Activated CD4-positive, alpha-beta T cell treated with anti-CD3 and anti-CD28 coated beads, Interleukin-10, Interleukin-2, amounts not matched to agents 100 ng/mL and 50 ng/mL, durations not matched to agents 16 hours and 8 hours (primary cell): Measurements from ENCODE around the gene GPX5.
"Not testable (repeated sequence)": the region's sequence is repeated elsewhere in the genome, so short reads cannot be mapped to it uniquely, and the experiment has no call there.

ENCODE experiments used
- DNase-seq: peaks from one replicate; pipeline ENCODE4 v3.0.0-alpha.2; 2020

GPX5 gene

GRCh38 chr6:28515676-28516075, 10.0 kb upstream of the GPX5 start, which contains the start of gene GPX6:
Gene GPX6, minus strand, starts transcription at chr6:28515793. Its CDS starts 50 bp downstream, at chr6:28515743.
- DNase-seq, result no peak

DNA sequence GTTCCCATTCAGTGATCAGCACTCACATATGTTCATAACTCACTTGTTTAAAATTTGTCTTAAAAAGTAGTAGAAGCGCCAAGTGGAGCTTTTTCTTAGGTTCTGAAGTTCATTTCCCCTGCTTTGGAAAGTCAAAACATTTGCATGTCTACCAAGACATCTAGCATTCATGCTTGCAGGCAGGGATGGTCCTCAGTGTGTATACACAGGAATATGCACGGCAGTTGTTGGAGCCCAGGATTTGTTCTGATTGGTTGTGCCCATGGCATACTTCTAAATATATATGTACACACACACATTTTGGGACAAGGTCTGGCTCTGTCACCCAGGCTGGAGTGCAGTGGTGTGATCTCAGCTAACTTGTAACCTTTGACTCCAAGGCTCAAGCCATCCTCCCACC, 7.7 kb upstream of the GPX5 start:
- DNase-seq, result no peak

DNA sequence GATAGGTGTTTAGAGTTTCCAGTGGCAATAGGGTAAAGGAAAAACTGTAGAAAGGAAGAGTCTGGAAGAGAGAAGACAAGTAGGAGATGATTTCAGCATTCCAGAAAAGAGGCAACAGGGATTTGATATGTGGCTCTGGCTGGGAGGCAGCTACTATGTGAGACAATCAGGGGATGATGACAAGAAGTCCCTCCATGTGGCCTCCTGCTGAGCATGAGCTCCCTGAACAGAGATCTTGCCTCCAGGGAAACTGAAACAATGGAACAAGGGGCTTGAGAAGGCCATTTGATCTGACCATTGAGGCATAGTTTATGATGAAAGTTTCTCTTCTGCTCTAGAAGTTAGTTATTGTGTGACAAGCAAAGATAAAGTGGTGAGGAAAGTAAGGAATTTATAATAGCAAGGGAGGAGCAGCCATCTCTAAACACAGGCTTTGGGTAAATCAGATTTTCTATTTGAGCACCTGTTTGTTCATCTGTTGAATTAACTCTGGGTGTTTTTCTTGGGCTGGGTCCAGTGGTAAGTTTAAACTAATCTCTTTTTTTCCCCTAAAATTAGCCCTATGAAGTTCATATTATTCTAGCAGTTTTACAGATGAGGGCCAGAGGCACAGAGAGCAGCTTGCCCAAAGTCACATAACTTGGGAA, 3.0 kb upstream of the GPX5 start:
- no peak for DNase-seq

DNA sequence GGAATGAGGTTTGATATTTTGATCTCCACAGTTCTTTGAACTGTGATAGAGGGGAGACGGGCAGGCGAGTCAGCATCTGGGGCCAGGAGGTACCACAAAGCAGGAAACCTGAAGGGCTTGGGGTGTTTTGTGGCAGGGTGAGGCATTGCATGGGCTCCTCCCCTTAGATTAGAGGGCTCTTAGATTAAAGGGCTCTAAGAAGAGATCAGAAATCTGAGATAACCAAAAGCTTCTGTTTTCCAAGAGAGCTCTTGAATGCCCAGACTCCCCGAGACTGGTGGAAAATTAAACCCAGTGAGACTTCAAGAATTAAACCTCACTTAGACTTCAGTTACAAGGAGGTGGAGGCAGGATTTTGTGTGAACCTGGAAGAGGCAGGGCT, 2.4 kb upstream of the GPX5 start:
- DNase-seq, result peak; percentile 8

GRCh38 chr6:28530777-28531176, 5.1 kb downstream of the GPX5 start:
- DNase-seq, result no peak

DNA sequence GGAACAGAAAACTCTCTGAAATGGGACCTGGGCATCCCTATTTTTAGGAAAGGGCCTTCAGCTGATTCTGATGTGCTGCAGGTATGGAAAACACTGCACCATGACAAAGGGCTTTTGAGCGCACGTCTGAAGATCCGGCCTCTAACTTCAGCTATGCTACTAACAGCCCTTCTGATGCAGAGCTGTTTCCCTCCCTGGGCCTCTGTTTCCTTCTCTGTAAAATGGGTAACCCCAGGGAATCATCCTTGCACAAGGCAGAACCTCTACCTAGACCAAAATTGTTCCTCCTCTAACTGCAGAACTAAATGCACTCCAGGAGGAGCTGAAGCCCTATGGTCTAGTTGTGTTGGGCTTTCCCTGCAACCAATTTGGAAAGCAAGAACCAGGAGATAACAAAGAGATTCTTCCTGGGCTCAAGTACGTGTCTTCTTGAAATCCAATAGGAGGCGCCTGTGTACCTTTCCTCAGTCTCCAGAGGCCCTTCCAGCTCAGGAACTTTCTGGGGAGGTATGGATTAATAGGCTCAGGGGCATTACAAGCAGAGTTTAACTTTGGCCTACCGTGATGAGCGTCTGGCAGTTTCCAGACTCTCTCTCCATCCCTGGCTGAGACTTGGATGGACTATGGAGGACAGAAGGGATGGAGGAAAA, 5.9 kb downstream of the GPX5 start:
- no peak for DNase-seq

GRCh38 chr6:28534306-28534705, 8.6 kb downstream of the GPX5 start:
- no peak for DNase-seq

DNA sequence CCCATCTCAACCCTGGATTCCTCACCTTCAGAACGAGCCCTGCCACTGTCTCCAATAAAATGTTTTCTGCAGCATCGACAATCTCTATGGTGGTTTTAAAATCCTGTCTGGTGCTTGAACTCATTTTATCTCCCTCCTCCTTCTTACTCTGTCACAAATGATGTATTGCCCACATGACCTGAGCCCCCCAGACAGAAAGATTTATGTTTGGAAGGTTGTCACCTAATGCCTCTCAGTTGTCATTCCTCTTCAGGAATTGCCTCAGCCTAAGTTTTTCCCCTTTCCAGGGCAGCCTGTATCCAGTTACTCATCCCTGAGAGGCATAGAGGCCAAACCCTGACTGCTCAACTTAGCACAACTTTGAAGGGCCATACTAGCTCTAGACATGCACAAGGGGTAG, 9.2 kb downstream of the GPX5 start:
- DNase-seq, result no peak

DNA sequence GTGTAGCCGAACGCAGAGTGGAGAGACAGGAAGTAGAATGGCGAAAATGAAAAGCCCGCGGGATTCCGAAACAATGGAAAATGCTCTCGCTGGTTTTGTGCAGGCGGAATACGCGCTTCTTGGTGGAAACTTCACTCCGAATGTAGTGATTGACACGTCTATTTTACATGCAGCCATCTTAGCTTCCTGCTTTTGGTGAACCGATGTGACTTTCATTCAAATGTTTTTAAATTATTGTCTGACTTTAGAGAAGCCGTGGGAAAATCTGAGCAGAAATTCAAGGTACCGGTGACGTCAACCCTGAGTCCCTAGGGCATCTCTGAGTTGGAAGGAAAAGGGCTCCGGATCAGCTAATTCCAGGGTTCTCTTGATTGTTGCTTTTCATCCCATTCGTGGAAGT, 11.4 kb downstream of the GPX5 start:
- DNase-seq, result peak; percentile 11

DNA sequence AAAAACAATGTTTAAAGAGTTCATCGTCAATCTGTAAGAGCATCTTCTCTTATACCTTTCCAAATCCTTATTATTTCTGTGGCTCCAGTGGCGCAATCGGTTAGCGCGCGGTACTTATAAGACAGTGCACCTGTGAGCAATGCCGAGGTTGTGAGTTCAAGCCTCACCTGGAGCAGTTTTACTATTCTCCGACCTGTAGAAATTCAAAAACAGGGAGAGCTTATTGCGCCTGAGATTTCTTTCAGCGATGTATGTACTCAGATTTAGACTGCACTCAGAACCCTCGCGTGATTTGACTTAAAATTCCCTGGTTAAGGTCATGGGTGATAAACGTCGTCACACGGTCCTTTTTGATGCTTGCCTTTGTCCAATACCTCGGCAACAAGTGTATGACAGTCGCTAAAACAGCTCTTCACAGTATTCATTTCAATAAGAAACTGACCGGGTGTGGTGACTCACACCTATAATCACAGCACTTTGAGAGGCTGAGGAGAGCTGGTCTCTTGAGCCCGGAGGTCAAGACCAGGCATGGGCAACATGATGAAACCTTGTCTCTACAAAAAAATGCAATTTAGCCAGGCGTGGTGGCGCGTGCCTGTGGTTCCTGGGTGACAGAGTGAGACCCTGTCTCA, 11.9 kb downstream of the GPX5 start:
- peak; percentile 75 for DNase-seq

GRCh38 chr6:28541996-28542395, 16.3 kb downstream of the GPX5 start:
- DNase-seq, result no peak

- peak; percentile 85 for DNase-seq
Measured at GRCh38 chr6:28542440-28543296, 17.0 kb downstream of the GPX5 start.

DNA sequence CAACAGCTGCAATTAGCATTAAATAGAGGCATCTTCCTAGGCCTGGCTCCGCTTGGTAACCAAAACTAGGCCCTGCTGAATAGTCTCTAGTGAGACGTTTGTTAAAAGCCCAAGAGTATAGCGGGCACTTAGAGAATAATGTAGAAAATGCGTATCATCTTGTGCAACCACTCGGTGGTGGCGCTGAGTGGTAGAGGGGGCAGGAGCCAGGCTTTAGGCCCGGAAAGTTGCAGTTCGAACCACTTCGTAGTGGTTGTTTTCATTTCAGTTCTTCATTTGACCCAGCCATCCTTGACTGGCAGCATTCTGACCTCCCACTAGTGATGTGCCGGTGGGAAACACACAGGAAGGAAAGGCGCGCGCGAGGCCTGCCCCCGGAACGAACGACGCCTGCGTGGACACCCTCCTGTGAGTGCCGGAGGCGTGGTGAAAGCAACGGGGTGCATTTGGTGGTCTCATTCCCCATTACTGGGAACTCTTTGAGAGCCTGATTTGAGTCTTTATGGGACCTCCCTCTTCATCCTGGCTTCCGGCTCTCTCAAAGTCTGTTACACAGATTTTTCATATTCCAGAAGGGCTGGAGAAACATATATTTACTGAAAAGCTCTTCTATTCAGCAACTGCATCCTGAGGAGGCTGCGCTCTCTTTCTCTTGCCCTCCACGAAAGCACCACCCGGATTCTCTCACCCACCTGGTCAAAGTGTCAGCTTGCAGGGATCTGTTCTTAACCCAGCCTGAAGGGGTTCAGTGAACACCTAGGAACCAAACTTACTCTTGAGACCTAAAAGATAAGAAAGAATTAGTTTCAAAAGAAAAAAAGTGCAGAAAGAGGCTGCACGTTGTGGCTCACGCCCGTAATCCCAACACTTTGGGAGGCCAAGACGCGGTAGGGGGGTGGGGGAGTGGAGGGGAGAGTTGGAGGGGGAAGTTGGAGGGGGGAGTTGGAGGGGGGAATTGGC, 18.2 kb downstream of the GPX5 start:
- DNase-seq, result peak; percentile 12

DNA sequence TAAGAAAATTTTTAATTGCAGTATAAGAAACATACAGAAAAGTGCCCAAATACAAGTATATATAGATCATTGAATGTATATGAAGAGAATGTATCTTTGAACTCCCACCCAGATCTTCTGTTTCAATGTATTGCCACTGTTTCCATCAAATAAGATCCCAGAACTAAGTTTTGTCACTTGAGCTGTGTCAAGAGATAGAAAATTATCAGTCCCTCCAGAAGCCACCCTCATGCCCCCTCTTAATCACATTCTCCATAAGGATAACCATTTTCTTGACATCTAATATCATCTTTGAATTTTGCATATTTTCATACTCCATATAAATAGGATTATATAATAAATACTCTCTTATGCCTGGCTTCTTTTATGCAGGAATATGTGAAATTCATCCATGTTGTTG, 20.3 kb downstream of the GPX5 start:
- no peak for DNase-seq

DNA sequence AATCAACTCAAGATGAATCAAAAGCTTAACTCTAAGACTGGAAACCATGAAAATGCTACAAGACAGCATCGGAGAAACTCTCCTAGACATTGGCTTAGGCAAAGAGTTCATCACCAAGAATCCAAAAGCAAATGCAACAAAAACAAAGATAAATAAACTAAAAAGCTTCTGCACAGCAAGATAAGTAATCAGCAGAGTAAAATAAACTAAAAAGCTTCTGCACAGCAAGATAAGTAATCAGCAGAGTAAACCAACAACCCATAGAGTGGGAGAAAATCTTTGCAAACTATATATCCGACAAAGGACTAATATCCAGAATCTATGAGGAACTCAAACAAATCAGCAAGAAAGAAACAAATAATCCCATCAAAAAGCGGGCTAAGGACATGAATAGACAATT, 21.3 kb downstream of the GPX5 start:
- not testable (repeated sequence) for DNase-seq

DNA sequence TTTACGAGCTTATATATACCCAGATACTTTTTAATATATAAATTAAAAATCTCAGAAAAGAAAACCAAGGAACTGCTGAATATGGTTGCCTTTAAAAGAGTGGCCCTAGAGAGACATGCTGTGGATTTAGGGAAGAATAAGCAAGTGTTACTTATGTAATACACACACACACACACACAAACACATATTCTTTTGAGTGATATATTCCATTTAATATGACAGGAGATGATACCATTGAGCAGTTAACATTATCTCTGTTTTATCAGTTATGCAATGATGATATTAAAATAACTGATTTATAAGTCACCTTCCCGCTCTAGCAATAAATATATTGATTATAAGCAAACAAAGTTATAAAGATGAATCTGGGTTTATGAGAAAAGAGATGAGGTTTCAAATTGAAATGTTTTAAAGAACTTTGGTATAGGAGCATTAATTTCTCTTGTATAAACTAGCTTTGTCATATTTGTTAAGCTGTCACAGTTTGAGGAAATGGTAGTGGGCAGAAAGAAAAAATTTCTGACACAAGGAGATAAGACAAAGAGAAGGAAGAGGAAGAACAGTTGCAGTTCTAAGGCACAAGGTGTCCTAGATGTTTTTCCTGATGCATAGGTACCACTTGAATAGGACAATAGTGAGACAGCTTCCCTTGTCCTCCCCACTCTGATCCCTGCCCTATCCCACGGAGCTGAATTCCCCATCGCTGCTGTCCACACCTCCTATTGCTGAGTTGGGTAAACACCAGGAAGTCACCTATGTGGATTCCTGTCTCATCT, 26.4 kb downstream of the GPX5 start:
- no peak for DNase-seq

GRCh38 chr6:28553384-28553985, 27.8 kb downstream of the GPX5 start:
- DNase-seq, result no peak

GRCh38 chr6:28553986-28554881, 28.6 kb downstream of the GPX5 start:
- DNase-seq, result no peak

DNA sequence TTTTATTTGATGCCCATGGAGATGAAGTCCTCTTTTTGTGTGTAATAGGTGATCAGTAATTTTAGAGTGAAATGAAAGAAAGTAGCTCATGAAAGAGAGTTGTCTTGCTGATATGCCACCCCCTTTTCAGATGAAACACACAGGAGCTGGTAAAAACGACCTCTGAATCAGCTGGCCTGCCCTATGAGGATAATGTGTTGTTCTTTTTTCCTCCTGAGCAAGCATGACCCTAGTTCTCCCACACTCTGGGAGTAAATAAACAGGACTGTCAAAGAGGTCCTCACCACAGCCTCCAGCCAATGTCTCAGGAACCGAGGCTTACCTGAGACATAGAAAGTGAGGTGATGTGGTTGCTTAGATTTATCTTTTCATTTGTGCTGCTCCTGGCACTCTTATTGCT, 29.5 kb downstream of the GPX5 start:
- DNase-seq, result no peak

DNA sequence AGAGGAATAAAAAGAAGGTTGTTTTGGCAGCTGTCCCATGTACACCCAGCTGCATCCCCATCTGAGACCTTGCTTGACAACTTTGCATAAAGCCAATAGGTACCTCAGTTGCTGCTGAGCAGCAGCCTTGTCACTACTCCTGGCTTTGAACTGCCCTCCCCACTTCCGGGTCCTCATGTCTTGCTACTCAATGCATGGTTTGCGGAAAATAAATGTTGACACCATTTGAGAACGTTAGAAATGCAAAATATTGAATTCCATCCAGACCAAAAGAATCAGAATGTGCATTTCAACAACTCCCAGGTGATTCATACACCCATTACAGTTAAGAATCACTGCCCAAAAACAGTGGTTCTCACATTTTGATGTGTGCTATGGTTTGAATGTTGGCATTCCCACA, 32.9 kb downstream of the GPX5 start:
- DNase-seq, result no peak
